Fibroblast of the aortic adventitia (primary cell): Measurements from ENCODE around the gene KCNJ18. TPM values are rescaled to one million over a fixed set of nuclear protein-coding genes. Genes with fewer than 3 reads are reported as not detected.
"Not testable (repeated sequence)": the region's sequence is repeated elsewhere in the genome, so short reads cannot be mapped to it uniquely, and the experiment has no call there.

Experiments
- DNase-seq: peaks from one replicate; pipeline ENCODE4 v3.0.0-alpha.2; 2010; ENCODE audit warnings: low read depth
- H3K4me3 ChIP-seq: 2 replicates; pipeline ENCODE4 v1.5.1; 2011; ENCODE audit warnings: low read depth, mild to moderate bottlenecking, control low read depth, low read length, moderate library complexity
- total RNA-seq: library from RNA; depleted of rRNA; stranded (reverse); fragments of >200 nt; gene quantifications from 2 replicates; pipeline ENCODE4 v1.2.3, GENCODE V29; 2012; ENCODE audit warnings: low replicate concordance
- TF ChIP-seq, protein P1 (sequence below): IDR thresholded peaks from 2 replicates; pipeline ENCODE4 v1.5.1; 2011; ENCODE audit warnings: mild to moderate bottlenecking, low read length, control low read depth, inconsistent platforms; ENCODE audit not compliant: insufficient read depth

Gene KCNJ18
- total RNA-seq, 1 donor, result not detected

- not testable (repeated sequence) for H3K4me3 ChIP-seq, DNase-seq
Observed at GRCh38 chr17:21709994-21710393, 17.7 kb downstream of the KCNJ18 start.

DNA sequence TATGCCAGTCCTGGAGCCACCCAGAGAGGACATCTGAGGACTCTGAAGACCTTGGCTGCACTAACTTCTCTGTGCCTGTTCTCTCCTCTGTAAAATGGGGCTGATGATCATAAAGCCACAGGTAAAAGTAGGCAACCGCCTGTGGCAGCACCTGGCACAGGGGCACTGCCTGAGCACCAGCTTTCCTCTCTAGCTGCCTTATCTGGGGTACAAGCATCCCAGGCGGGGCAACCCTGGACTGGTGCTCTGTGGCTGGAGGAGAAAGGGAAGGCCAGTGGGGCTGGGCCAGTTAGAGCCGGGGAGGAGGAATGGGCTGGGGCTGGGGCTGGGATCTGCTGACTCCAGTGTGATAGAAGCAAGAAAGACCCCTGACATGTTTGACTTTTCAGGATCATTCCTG is 18.2 kb downstream of the KCNJ18 start:
- not testable (repeated sequence) for H3K4me3 ChIP-seq, DNase-seq

DNA sequence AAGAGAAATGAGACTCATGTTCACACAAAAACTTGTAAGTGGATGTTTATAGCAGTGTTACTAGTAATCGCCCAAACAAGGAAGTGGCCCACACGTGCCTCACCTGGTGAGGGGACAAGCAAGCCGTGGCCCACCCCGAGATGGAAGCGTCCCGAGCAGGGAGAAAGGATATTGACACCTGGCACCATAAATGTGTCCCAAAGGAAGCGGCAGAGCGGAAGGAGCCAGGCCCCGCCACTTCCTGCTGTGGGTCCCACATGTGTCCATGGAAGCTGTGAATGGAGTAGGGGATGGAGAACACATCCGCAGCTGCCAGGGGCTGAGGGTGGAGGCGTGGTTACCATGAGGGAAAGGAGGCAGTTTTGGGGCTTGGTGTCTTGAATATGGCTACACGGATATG is 18.9 kb downstream of the KCNJ18 start:
- no peak for DNase-seq
- H3K4me3 ChIP-seq, result no peak overlapping the region
- TF ChIP-seq, protein P1, sequence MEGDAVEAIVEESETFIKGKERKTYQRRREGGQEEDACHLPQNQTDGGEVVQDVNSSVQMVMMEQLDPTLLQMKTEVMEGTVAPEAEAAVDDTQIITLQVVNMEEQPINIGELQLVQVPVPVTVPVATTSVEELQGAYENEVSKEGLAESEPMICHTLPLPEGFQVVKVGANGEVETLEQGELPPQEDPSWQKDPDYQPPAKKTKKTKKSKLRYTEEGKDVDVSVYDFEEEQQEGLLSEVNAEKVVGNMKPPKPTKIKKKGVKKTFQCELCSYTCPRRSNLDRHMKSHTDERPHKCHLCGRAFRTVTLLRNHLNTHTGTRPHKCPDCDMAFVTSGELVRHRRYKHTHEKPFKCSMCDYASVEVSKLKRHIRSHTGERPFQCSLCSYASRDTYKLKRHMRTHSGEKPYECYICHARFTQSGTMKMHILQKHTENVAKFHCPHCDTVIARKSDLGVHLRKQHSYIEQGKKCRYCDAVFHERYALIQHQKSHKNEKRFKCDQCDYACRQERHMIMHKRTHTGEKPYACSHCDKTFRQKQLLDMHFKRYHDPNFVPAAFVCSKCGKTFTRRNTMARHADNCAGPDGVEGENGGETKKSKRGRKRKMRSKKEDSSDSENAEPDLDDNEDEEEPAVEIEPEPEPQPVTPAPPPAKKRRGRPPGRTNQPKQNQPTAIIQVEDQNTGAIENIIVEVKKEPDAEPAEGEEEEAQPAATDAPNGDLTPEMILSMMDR, result no peak

DNA sequence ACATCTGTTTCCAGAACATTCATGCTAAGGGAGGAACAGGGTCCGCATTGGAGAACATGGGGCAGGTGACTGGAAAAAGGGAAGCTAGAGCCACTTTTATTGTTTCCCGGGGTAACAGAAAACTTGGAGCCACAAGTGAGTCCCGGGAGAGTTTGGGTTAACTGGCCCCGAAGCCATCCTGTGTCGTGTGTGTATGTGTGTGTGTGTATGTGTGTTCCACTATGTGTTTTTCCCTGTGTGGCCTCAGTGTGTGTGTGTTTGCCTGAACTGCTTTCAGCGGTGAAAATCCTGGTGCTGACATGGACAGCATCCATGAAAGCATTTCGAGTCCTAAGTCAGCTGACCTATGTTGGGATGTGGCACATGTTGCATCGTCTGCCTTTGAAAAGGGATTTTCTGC is 20.7 kb downstream of the KCNJ18 start:
- H3K4me3 ChIP-seq, result not testable (repeated sequence)
- peak; percentile 4 for DNase-seq

- not testable (repeated sequence) for H3K4me3 ChIP-seq, DNase-seq
Observed at GRCh38 chr17:21713631-21714030, 21.3 kb downstream of the KCNJ18 start.

DNA sequence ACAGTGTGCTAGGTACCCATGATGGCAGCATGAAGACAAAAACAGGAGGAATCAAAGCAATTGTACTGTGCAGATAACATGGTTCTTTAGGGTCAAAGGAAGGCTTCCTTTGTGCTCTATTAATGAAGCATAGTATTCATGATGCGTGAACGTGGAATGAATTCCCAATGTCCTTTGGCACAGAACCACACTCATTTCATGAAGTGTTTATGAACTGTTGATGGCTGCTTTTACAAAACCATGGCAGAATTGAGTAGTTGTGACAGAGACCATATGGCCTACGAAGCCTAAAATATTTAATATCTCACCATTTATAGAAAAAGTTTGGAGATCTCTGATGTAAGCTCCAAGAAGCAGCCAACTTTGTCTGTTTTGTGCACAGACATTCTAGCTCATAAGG is 22.4 kb downstream of the KCNJ18 start:
- DNase-seq, result peak; percentile 2
- not testable (repeated sequence) for H3K4me3 ChIP-seq

- DNase-seq, result peak; percentile 22
Observed at GRCh38 chr17:21715877-21716276, 23.6 kb downstream of the KCNJ18 start.

DNA sequence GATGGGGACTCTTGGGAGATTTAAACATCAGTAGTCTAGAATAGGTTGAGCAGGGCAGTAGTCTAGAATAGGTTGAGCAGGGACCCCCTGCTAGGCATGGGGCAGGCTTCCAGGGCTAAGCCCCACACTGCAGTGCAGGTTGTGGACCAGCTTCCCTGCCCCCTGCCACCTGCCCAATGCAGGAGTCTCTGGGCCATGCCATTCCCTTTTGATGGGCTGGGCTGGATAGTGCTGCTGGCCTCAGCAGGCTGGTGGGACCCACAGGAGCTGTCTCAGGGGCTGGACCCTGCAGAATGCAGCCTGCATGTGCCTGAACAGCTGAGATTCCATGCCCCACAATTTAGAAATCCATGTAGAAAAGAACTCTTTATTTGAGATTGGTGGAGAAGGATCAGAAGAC is 26.6 kb downstream of the KCNJ18 start:
- not testable (repeated sequence) for DNase-seq, H3K4me3 ChIP-seq

More at GRCh38 chr17:21715877-21716276, 23.6 kb downstream of the KCNJ18 start:
- H3K4me3 ChIP-seq, result not testable (repeated sequence)

- DNase-seq, H3K4me3 ChIP-seq: not testable (repeated sequence)
Observed at GRCh38 chr17:21719511-21720226, 27.3 kb downstream of the KCNJ18 start.

DNA sequence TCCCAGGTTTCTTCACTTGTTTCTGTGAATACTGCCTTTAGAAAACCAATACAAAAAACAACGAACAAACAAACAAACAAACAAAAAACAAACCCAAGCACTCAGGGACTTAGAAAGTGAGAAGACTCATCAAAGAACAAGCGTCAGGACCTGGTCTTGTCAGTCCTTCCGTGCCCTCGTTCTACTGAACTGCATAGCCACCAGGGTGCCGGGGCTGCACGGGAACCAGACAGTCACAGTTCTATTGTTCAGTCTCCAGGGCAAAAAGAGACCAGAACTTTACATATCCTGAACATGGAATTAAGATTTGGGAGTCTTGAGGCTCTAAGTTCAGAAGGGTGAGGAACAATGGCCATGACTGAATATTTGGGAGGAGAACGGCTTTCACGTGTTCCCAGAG is 28.2 kb downstream of the KCNJ18 start:
- not testable (repeated sequence) for H3K4me3 ChIP-seq, DNase-seq

DNA sequence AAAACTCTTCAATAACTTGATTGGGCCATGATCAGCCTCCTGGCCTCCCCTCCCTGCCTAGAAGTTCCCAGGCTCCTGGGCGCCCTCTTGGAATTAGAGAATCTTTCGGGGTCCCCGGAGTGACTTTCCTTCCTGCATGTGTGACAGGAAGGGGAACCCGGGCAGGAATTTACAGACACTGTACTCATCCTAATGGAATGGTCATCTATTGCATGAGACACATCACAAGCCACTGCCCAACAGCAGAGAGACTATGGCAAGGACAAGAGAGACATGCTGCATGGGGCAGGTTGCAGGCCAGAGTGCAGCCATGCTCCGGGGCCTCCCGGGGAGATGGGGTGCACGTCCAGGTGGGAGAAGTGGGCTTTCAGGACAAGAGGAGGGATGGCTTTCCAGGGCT is 29.9 kb downstream of the KCNJ18 start:
- not testable (repeated sequence) for H3K4me3 ChIP-seq, DNase-seq

GRCh38 chr17:21724216-21725006 is 32.1 kb downstream of the KCNJ18 start:
- not testable (repeated sequence) for H3K4me3 ChIP-seq, DNase-seq

- not testable (repeated sequence) for H3K4me3 ChIP-seq, DNase-seq
Observed at GRCh38 chr17:21731076-21731475, 38.8 kb downstream of the KCNJ18 start.

DNA sequence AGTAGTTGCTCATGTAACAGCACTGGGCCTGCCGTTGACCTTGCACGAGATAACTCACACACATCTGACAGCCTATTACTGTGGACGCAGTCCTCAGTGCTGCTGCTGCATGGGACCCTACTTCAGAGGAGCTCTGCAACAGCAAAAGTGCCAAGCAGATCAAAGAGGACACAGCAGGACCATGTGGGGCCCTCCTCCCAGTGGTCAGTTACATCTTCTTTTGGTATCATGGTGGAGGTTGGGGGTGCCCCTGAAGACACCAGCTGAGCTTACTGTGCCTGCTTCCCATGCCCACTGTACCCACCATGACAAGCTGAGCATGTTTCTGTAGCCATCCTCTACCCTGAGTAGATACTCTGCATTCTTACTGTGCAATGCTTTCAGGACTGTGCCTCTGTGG is 41.6 kb downstream of the KCNJ18 start:
- not testable (repeated sequence) for DNase-seq

More for the DNA sequence above, 41.6 kb downstream of the KCNJ18 start:
- H3K4me3 ChIP-seq, result not testable (repeated sequence)
